SU-DHL-6 (cell line): Measurements from ENCODE around the gene OSGEP.

Experiments used
- CTCF ChIP-seq: fragments of 200-600 bp; sonication (generic); IDR thresholded peaks from one replicate; pipeline ENCODE4 v1.5.1; 2017; ENCODE audit warnings: antibody characterized with exemption, mild to moderate bottlenecking, low read length, moderate library complexity; ENCODE audit not compliant: insufficient read depth, poor library complexity, severe bottlenecking
- EZH2phosphoT487 ChIP-seq: fragments of 200-600 bp; sonication (generic), shearing (Covaris generic); conservative IDR thresholded peaks from 2 replicates; pipeline ENCODE4 v1.6.1; 2018; ENCODE audit warnings: mild to moderate bottlenecking, antibody characterized with exemption, low read length, moderate library complexity, mixed read lengths

- TF ChIP-seq CTCF (no peak), EZH2phosphoT487 (no peak)
Observed at GRCh38 chr14:20400965-20401593, 53.5 kb downstream of the OSGEP start.
